ENCODE results near the gene FKBP4.

FKBP4 gene

DNA sequence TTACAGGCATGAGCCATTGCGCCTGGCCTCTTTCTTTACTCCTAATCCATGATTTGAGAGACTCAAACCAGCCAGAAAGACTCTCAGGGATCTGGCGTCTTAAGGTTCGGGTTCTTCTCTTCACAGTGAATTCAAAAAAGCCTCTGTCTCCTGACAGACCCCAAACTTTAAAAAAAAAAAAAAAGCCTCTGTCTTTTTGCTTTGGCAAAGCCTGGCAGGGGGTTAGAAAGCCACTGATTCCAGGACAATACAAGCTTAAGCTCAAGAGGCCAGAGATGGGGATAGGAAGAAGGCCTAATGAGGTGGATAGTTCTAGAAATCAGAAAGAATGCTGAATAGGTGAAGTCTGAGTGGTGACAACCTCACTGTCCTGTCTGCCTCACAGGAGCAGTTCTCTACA is 31.3 kb downstream of the FKBP4 start:
- no peak overlapping the region for H3K9ac ChIP-seq (ENCODE audit: low read depth, low read length)
- no peak overlapping the region for H3K4me3 ChIP-seq (ENCODE audit: low read depth in 1 of 2, low read length in 2 of 2)
- H3K27me3 ChIP-seq (ENCODE audit: insufficient read depth, low read length, poor library complexity) = no peaks in the 10 kb centered on the region
- H4K20me1 ChIP-seq (ENCODE audit: insufficient read depth, low read length) = no peaks in the 10 kb centered on the region; the same call in 1 of the 2 replicates
- H3K4me2 ChIP-seq (ENCODE audit: insufficient read depth, low read length) = no peak overlapping the region
- H3K27ac ChIP-seq (ENCODE audit: low read length) = no peak overlapping the region
- no peaks in the 10 kb centered on the region for H3K9me3 ChIP-seq (ENCODE audit: insufficient read depth, low read length, severe bottlenecking)
- H3K4me1 ChIP-seq (ENCODE audit: insufficient read depth, low read length) = no peaks in the 10 kb centered on the region
- no peak for TF ChIP-seq EZH2 (IDR thresholded peaks at IDR 0.05; ENCODE audit: borderline replicate concordance, low read depth, low read length, severe bottlenecking)
- TF ChIP-seq, protein P1, sequence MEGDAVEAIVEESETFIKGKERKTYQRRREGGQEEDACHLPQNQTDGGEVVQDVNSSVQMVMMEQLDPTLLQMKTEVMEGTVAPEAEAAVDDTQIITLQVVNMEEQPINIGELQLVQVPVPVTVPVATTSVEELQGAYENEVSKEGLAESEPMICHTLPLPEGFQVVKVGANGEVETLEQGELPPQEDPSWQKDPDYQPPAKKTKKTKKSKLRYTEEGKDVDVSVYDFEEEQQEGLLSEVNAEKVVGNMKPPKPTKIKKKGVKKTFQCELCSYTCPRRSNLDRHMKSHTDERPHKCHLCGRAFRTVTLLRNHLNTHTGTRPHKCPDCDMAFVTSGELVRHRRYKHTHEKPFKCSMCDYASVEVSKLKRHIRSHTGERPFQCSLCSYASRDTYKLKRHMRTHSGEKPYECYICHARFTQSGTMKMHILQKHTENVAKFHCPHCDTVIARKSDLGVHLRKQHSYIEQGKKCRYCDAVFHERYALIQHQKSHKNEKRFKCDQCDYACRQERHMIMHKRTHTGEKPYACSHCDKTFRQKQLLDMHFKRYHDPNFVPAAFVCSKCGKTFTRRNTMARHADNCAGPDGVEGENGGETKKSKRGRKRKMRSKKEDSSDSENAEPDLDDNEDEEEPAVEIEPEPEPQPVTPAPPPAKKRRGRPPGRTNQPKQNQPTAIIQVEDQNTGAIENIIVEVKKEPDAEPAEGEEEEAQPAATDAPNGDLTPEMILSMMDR (IDR thresholded peaks at IDR 0.05; ENCODE audit: borderline replicate concordance, extremely low read depth, low read length, poor library complexity, severe bottlenecking) = no peak
- no peak for DNase-seq
- no peak for ATAC-seq (ENCODE audit: insufficient read depth, low read depth)
- H2AFZ ChIP-seq (ENCODE audit: low read depth, low read length) = no peak overlapping the region
- H3K79me2 ChIP-seq (ENCODE audit: insufficient read depth, low read length) = no peaks in the 10 kb centered on the region
- H3K36me3 ChIP-seq (ENCODE audit: insufficient read depth, low read length) = peaks cover 75% of the 10 kb centered on the region

DNA sequence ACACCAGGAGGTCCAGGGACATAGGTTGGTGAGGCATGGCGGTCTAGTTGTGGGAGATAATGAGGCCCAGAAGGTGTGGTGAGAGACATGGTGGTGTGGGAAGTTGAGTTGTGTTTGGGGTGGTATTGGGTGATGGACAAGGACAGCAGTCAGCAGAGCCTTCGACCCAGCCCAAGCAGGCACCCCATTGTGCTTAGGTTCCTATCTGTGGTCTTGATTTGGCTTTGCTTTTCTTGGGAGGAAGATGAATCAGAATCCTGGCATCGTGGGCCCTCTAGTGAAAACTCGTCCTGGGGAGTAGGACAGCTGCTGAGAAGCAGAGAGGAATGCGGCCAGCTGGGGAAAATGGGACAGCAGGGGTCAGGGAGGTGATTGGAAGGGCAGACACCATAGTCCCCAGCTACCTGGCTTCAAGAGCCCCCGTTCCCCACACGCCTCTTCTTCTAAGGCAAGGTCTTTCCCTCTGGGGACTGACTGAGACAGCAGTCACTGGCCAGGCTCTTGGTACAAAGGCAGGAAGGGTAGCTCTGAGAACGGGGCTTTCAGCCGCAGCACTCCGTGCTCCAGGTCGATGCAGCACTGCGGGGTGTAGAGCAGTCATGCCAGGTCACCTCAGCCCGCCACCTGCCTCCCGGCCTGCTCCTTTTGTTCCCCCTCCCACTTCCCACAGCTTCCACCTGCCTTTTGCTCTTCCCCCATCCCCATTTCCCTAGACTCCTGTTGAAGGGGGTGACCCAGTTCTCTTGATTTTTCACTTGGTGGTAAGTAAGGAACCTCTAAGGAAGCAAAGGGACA is 32.1 kb downstream of the FKBP4 start:
- Histone ChIP-seq H3K79me2 (ENCODE audit: insufficient read depth, low read length) (no peaks in the 10 kb centered on the region), H3K9me3 (ENCODE audit: insufficient read depth, low read length, severe bottlenecking) (no peaks in the 10 kb centered on the region), H3K4me1 (ENCODE audit: insufficient read depth, low read length) (no peaks in the 10 kb centered on the region), H4K20me1 (ENCODE audit: insufficient read depth, low read length) (no peaks in the 10 kb centered on the region; the same call in 1 of the 2 replicates), H3K27ac (ENCODE audit: low read length) (no peak overlapping the region), H3K27me3 (ENCODE audit: insufficient read depth, low read length, poor library complexity) (no peaks in the 10 kb centered on the region), H3K4me3 (ENCODE audit: low read depth in 1 of 2, low read length in 2 of 2) (no peak overlapping the region), H3K36me3 (ENCODE audit: insufficient read depth, low read length) (peaks cover 66% of the 10 kb centered on the region), H3K4me2 (ENCODE audit: insufficient read depth, low read length) (no peak overlapping the region), H3K9ac (ENCODE audit: low read depth, low read length) (no peak overlapping the region), H2AFZ (ENCODE audit: low read depth, low read length) (no peak overlapping the region)
- no peak for DNase-seq
- TF ChIP-seq EZH2 (IDR thresholded peaks at IDR 0.05; ENCODE audit: borderline replicate concordance, low read depth, low read length, severe bottlenecking) = no peak
- TF ChIP-seq, protein P1 (IDR thresholded peaks at IDR 0.05; ENCODE audit: borderline replicate concordance, extremely low read depth, low read length, poor library complexity, severe bottlenecking) = no peak
- no peak for ATAC-seq (ENCODE audit: insufficient read depth, low read depth)

DNA sequence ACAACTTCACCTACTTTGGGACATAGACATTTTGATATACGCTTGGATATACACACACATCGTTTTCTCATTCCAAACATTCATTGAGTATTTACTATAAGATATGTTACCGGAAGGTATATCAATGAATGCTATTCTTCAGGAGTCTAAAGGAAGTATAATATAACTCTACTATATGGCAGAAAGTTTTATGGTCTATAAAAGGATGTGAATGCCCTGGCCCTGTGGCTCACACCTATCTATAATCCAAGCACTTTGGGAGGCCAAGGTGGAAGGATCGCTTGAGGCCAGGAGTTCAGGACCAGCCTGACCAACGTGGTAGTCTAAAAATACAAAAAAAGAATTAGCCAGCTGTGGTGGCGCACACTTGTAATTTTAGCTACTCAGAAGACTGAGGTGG is 34.5 kb downstream of the FKBP4 start:
- no peak for TF ChIP-seq EZH2 (IDR thresholded peaks at IDR 0.05; ENCODE audit: borderline replicate concordance, low read depth, low read length, severe bottlenecking)
- TF ChIP-seq, protein P1 (IDR thresholded peaks at IDR 0.05; ENCODE audit: borderline replicate concordance, extremely low read depth, low read length, poor library complexity, severe bottlenecking) = no peak
- Histone ChIP-seq H3K9ac (ENCODE audit: low read depth, low read length) (no peak overlapping the region), H3K4me1 (ENCODE audit: insufficient read depth, low read length) (no peaks in the 10 kb centered on the region), H3K4me3 (ENCODE audit: low read depth in 1 of 2, low read length in 2 of 2) (no peak overlapping the region), H3K9me3 (ENCODE audit: insufficient read depth, low read length, severe bottlenecking) (no peaks in the 10 kb centered on the region), H4K20me1 (ENCODE audit: insufficient read depth, low read length) (no peaks in the 10 kb centered on the region; the same call in 1 of the 2 replicates), H3K79me2 (ENCODE audit: insufficient read depth, low read length) (no peaks in the 10 kb centered on the region), H2AFZ (ENCODE audit: low read depth, low read length) (no peak overlapping the region), H3K27me3 (ENCODE audit: insufficient read depth, low read length, poor library complexity) (no peaks in the 10 kb centered on the region), H3K36me3 (ENCODE audit: insufficient read depth, low read length) (peaks cover 43% of the 10 kb centered on the region), H3K4me2 (ENCODE audit: insufficient read depth, low read length) (no peak overlapping the region), H3K27ac (ENCODE audit: low read length) (no peak overlapping the region)
- DNase-seq = no peak
- no peak for ATAC-seq (ENCODE audit: insufficient read depth, low read depth)
